Activated naive CD4-positive, alpha-beta T cell treated with anti-CD3 and anti-CD28 coated beads, Interleukin-2, amount 10 ng/mL, durations not matched to agents 7 days and 5 days (primary cell): ENCODE measurements around the gene GPANK1.

ENCODE experiments used
- CTCF ChIA-PET: fragments of 350-600 bp; sonication (Branson Sonifier 250); formaldehyde crosslinking; loops from one replicate; lab custom pipeline; 2021; ENCODE audit warnings: antibody characterized with exemption; lab: Charles Lee
- DNase-seq: peaks from one replicate; pipeline ENCODE4 v3.0.0-alpha.2; 2020
- H3K27ac Mint-ChIP-seq: one replicate; pipeline ENCODE4 v1.8.0; 2021; ENCODE audit warnings: mild to moderate bottlenecking, moderate library complexity, mixed read lengths
- H3K27me3 Mint-ChIP-seq: one replicate; pipeline ENCODE4 v1.8.0; 2021; ENCODE audit warnings: mild to moderate bottlenecking, mixed read lengths
- H3K36me3 Mint-ChIP-seq: one replicate; pipeline ENCODE4 v1.8.0; 2021; ENCODE audit warnings: mixed read lengths
- H3K4me1 Mint-ChIP-seq: one replicate; pipeline ENCODE4 v1.8.0; 2021; ENCODE audit warnings: mixed read lengths
- H3K4me3 Mint-ChIP-seq: one replicate; pipeline ENCODE4 v1.8.0; 2021; ENCODE audit warnings: mild to moderate bottlenecking, moderate library complexity, mixed read lengths
- H3K9me3 Mint-ChIP-seq: one replicate; pipeline ENCODE4 v1.8.0; 2021; ENCODE audit warnings: mixed read lengths

The GPANK1 gene

GRCh38 chr6:31701666-31702404 is 37.0 kb upstream of the GPANK1 start:
- CTCF ChIA-PET, result interaction anchor here (1.7 kb wide), 1 partner anchor 68 kb away, joined by 5 read pairs; no protein-coding TSS in a partner anchor
- peaks cover 43% of the 10 kb centered on the region for H3K4me1 Mint-ChIP-seq

DNA sequence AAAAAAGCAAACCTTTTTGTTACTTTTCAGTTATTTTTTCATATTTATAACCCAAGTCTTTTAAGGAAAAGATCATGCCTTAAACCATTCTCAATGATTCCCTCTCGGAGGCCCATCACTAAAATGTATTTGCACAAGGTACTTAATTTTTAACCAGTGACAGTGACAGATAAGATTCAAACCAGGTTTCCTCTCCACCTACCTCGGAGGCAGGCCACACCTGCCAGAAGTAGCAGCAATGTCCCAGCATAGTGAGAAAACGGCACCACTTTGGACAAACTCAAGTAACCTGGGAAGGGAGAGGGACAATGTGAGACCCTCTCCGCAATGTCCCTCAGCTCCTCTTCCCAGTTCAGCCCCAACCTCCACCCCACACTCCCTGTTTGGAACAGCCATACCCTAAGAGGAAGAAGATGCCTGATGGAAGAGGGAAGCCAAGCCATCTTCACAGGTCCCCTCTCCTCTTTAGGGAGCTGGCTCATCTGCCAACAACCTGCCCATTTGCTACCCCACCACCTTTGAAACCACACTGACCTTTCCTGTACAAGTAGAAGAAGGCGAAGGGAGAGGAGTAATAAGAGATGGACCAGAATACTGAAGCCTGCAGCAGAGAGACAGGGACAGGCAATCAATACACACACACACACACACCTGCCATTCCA is 36.1 kb upstream of the GPANK1 start:
- Mint-ChIP-seq H3K4me3 (peak overlapping the region; percentile 96), H3K27me3 (no peaks in the 10 kb centered on the region), H3K4me1 (peaks cover 43% of the 10 kb centered on the region), H3K36me3 (peaks cover 28% of the 10 kb centered on the region), H3K9me3 (no peaks in the 10 kb centered on the region), H3K27ac (peak overlapping the region; percentile 22)
- CTCF ChIA-PET, result no interaction called here
- DNase-seq, result no peak

More at GRCh38 chr6:31701666-31702404, 37.0 kb upstream of the GPANK1 start:
- peak overlapping the region; percentile 96 for H3K4me3 Mint-ChIP-seq
- DNase-seq, result peak; percentile 27
- H3K9me3 Mint-ChIP-seq, result no peaks in the 10 kb centered on the region
- H3K27me3 Mint-ChIP-seq, result peaks cover 7% of the 10 kb centered on the region
- H3K36me3 Mint-ChIP-seq, result peaks cover 26% of the 10 kb centered on the region
- peak overlapping the region; percentile 98 for H3K27ac Mint-ChIP-seq

DNA sequence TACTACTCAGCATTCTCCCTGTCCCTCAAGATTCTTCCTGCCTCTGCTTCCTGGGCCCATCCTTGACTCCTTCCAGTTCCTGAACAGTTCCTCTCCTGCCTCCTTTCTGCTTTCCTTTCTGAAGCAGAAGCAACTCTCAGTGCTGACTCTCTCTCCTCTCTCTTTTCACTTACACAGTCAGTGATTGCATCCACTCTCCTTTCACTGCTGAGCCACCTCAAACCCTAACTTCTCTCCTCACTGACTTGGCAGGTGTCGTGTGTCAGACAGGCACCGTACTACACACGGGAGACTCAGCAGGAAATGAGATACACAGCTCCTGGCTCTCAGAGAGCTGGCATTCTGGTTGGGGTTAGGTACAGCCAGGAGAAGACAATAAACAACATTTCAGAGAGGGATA is 32.8 kb upstream of the GPANK1 start:
- peaks cover 36% of the 10 kb centered on the region for H3K4me1 Mint-ChIP-seq
- no peaks in the 10 kb centered on the region for H3K9me3 Mint-ChIP-seq
- H3K27me3 Mint-ChIP-seq, result no peaks in the 10 kb centered on the region
- H3K27ac Mint-ChIP-seq, result peak overlapping the region; percentile 17
- no peak overlapping the region for H3K4me3 Mint-ChIP-seq
- H3K36me3 Mint-ChIP-seq, result peaks cover 43% of the 10 kb centered on the region
- DNase-seq, result no peak
- CTCF ChIA-PET, result no interaction called here

- no peak overlapping the region for H3K4me3 Mint-ChIP-seq
- DNase-seq, result no peak
- no peak overlapping the region for H3K27ac Mint-ChIP-seq
- H3K9me3 Mint-ChIP-seq, result no peaks in the 10 kb centered on the region
- no peaks in the 10 kb centered on the region for H3K27me3 Mint-ChIP-seq
- H3K4me1 Mint-ChIP-seq, result peaks cover 13% of the 10 kb centered on the region
- CTCF ChIA-PET, result interaction anchor here (0.6 kb wide), 1 partner anchor 76 kb away, joined by 3 read pairs; no protein-coding TSS in a partner anchor
- H3K36me3 Mint-ChIP-seq, result peaks cover 44% of the 10 kb centered on the region
Observed at GRCh38 chr6:31693535-31693934, 28.7 kb upstream of the GPANK1 start.

DNA sequence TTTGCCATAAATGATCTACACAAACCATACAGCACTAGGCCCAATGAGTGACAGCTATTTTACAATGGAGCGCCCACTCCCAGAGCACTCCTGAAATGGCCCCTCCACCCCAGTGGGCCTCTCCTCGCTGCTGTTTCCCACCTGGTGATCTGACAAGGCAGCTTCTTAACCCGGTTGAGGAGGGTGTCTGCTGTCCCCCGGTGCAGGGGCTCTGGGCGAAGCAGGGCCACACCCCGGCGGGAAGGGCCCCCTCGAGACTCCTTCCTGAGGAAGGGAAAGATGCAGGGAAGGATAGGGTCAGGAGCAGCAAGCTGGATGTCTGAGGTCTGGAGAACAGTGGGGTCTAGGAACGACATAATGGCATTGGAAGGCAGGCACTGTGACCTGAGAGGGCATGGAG is 28.1 kb upstream of the GPANK1 start:
- Mint-ChIP-seq H3K4me1 (peaks cover 11% of the 10 kb centered on the region), H3K27ac (no peak overlapping the region), H3K27me3 (no peaks in the 10 kb centered on the region), H3K9me3 (no peaks in the 10 kb centered on the region), H3K36me3 (peaks cover 43% of the 10 kb centered on the region), H3K4me3 (no peak overlapping the region)
- CTCF ChIA-PET, result no interaction called here
- no peak for DNase-seq

DNA sequence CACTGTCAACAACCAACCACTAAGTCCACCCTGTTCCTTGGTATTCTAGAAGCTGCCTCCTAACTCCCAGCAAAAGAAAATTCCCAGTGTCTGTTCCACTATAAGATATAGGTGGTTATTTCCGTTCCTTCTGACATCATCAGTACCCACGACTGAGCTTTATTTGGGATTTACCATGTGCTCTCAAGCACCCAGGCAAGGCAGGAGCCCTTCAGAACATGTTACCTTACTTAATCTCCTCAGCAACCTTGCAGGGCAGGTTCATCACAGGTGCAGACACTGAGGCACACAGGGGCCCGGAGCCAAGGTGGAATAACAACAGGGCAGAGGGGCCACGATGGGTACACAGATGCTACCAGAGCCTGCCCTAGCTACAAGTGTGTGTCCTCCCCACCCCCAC is 27.6 kb upstream of the GPANK1 start:
- H3K4me1 Mint-ChIP-seq, result peaks cover 6% of the 10 kb centered on the region
- DNase-seq, result no peak
- CTCF ChIA-PET, result no interaction called here
- H3K27me3 Mint-ChIP-seq, result no peaks in the 10 kb centered on the region
- no peak overlapping the region for H3K27ac Mint-ChIP-seq
- H3K4me3 Mint-ChIP-seq, result no peak overlapping the region
- H3K36me3 Mint-ChIP-seq, result peaks cover 43% of the 10 kb centered on the region
- H3K9me3 Mint-ChIP-seq, result no peaks in the 10 kb centered on the region

GRCh38 chr6:31691564-31692108 is 26.8 kb upstream of the GPANK1 start:
- H3K4me1 Mint-ChIP-seq, result peaks cover 4% of the 10 kb centered on the region
- H3K27ac Mint-ChIP-seq, result no peak overlapping the region
- H3K27me3 Mint-ChIP-seq, result no peaks in the 10 kb centered on the region
- no peak for DNase-seq
- H3K9me3 Mint-ChIP-seq, result no peaks in the 10 kb centered on the region
- CTCF ChIA-PET, result interaction anchor here (1.7 kb wide), 1 partner anchor 12 kb away, joined by 3 read pairs; no protein-coding TSS in a partner anchor
- no peak overlapping the region for H3K4me3 Mint-ChIP-seq
- H3K36me3 Mint-ChIP-seq, result peaks cover 41% of the 10 kb centered on the region

DNA sequence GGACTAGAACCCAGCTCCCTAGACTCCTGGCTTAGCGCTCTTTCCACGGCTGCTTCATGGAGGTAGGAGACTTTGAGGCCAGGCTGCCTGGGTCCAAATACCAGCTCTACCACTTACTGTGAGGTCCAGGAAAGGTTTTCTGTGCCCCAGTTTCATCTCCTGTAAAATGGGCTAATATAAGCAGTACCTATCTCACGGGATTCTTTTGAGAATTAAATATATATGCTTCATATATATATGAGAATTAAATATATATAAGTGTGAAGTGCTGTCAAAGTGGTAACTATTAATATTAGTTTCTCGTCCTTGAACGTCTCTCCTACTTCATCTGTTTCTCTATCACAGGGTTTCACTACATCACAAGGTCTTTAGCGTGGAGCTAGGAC is 26.3 kb upstream of the GPANK1 start:
- no peaks in the 10 kb centered on the region for H3K9me3 Mint-ChIP-seq
- CTCF ChIA-PET, result interaction anchor here (1.0 to 2.2 kb wide), 3 partner anchors 11 to 79 kb away, joined by 3 to 8 read pairs (median 3); no protein-coding TSS in a partner anchor
- DNase-seq, result no peak

DNA sequence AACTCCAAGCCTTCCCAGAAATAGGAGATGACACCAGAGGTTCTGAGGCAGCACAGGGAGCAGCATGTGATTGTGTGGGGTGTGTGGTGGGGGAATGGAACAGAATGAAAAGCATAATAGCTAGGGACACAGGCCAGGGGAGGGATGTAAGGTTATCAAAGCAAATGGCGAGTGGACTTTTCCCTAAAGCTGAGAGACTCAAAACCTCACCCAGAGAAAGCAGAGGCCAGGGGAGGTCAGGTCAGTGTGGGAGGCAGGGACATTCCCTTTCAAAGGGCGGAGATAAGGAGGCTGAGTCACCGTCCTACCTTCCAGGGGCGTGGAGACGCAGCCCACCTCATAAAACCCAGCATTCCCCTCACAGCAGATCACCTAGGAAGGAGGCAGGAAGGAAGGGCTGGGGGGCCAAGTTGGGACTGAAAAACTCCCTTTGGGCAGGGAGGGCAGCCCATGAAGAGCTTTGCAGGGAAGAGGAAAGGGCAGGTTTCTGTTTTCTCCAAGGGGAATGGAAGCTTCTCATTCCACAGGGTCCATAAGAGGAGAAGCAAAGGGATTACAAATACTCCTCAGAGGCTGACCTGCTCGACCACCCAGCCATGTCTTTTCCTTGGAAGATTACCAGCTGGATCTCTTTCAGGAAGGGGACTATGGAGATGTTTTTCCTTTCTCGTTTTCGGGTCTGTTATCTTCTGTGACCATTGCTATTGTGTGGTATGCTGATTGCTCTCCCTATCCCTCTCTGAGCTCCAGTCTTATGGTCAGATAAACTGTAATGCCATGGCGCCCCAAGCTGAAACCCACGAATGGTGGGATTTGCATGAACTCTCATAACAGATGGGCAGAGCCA is 25.7 kb upstream of the GPANK1 start:
- H3K4me1 Mint-ChIP-seq, result peaks cover 4% of the 10 kb centered on the region
- H3K9me3 Mint-ChIP-seq, result no peaks in the 10 kb centered on the region
- peaks cover 48% of the 10 kb centered on the region for H3K36me3 Mint-ChIP-seq
- H3K27ac Mint-ChIP-seq, result no peak overlapping the region
- no peak for DNase-seq
- H3K27me3 Mint-ChIP-seq, result no peaks in the 10 kb centered on the region
- CTCF ChIA-PET, result interaction anchor here (1.0 to 2.2 kb wide), 3 partner anchors 10 to 80 kb away, joined by 3 to 8 read pairs (median 3); no protein-coding TSS in a partner anchor
- no peak overlapping the region for H3K4me3 Mint-ChIP-seq

More for the DNA sequence above, 26.3 kb upstream of the GPANK1 start:
- Mint-ChIP-seq H3K27ac (no peak overlapping the region), H3K27me3 (no peaks in the 10 kb centered on the region), H3K4me1 (peaks cover 4% of the 10 kb centered on the region), H3K4me3 (no peak overlapping the region), H3K36me3 (peaks cover 43% of the 10 kb centered on the region)

GRCh38 chr6:31689249-31690110 is 24.7 kb upstream of the GPANK1 start:
- H3K9me3 Mint-ChIP-seq, result no peaks in the 10 kb centered on the region
- H3K4me1 Mint-ChIP-seq, result peaks cover 4% of the 10 kb centered on the region
- no peak overlapping the region for H3K4me3 Mint-ChIP-seq
- H3K27me3 Mint-ChIP-seq, result no peaks in the 10 kb centered on the region
- peaks cover 47% of the 10 kb centered on the region for H3K36me3 Mint-ChIP-seq
- DNase-seq, result peak; percentile 33
- no peak overlapping the region for H3K27ac Mint-ChIP-seq
- CTCF ChIA-PET, result interaction anchor here (0.9 to 2.2 kb wide), 2 partner anchors 81 to 199 kb away, joined by 4 to 8 read pairs; no protein-coding TSS in a partner anchor

DNA sequence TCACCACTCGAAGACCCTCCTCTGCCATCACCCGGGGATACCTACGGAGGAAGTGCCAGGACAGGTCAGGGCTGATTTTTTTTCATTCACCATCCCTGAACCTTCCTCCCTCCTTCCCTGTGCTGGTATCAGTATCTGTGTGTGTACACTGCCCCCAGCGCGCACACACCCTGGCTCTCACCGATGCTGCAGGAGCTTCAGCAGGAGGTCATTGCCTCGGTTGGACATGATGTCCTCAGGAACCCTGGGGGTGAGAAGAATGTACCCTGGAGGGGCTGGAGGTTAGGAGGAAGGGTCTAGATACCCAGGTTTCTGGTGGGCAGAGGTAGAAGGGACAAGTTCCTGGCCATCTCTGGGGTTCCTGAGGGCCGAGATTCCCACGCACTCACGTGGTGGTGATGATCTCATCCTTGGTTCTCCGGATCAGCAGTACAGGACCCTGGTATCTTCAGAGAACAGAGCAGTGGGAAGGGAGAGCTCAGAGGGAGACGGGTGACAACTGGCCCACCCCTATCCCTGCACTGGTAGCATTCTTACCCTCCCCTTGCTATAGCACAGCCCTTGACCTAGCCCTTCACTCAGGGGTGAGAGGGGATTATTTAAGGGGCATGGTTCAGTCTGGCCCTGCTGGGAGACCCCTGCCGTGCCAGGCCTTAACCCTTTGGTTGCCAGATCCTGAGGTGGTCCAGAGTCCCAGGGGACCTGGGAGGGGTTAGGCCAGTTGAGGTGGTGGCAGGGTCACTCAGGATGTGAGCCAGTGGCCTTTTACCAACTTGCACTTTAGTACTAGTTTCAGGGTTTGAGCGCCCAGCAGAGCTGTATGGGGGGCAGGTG is 23.3 kb upstream of the GPANK1 start:
- CTCF ChIA-PET, result interaction anchor here (0.9 kb wide), 1 partner anchor 103 kb away, joined by 3 read pairs; no protein-coding TSS in a partner anchor
- H3K27ac Mint-ChIP-seq, result no peak overlapping the region

DNA sequence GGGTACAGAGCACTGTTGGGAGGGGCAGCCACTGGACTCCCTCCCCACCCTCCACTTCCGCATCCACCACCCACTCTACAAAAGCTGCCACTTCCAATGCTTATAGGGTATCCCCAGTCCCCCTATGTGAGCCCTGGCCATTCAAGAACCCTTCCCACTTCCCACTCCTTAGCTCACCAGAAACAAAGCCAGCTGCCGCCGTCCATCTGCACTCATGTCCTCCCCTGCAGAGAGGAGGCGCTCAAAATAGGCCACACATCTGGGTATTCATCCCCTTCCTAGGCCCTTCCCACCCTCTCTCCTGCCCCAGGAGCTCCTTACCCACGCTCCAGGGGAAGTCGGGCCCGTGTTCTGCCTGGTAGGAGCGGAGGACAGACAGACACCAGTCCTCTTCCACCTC is 22.5 kb upstream of the GPANK1 start:
- H3K27ac Mint-ChIP-seq, result no peak overlapping the region
- no peaks in the 10 kb centered on the region for H3K9me3 Mint-ChIP-seq
- peaks cover 7% of the 10 kb centered on the region for H3K4me1 Mint-ChIP-seq
- CTCF ChIA-PET, result interaction anchor here (0.9 kb wide), 1 partner anchor 104 kb away, joined by 3 read pairs; no protein-coding TSS in a partner anchor
- H3K4me3 Mint-ChIP-seq, result no peak overlapping the region
- H3K36me3 Mint-ChIP-seq, result peaks cover 41% of the 10 kb centered on the region
- no peaks in the 10 kb centered on the region for H3K27me3 Mint-ChIP-seq
- no peak for DNase-seq

More for the DNA sequence above, 23.3 kb upstream of the GPANK1 start:
- Mint-ChIP-seq H3K9me3 (no peaks in the 10 kb centered on the region), H3K4me1 (peaks cover 7% of the 10 kb centered on the region), H3K36me3 (peaks cover 45% of the 10 kb centered on the region), H3K27me3 (no peaks in the 10 kb centered on the region), H3K4me3 (no peak overlapping the region)
- DNase-seq, result no peak
